ENCODE results near the gene TCEA2. TPM values are rescaled to one million over a fixed set of nuclear protein-coding genes. Genes with fewer than 3 reads are reported as not detected.

Gene TCEA2
- polyA plus RNA-seq, 1 donor: 32.6 TPM

GRCh38 chr20:64104667-64105451 lies 41.9 kb downstream of the TCEA2 start:
- no peaks in the 10 kb centered on the region for H3K36me3 ChIP-seq (ENCODE audit: control insufficient read depth, insufficient read depth, low read length)
- no peak overlapping the region for H3K4me3 ChIP-seq (ENCODE audit: low read length)
- H3K27ac ChIP-seq (ENCODE audit: low read length): no peak overlapping the region
- DNase-seq: no peak
- WGBS (ENCODE audit: insufficient coverage, low lambda C conversion rate): no CpG with 5 or more reads among the region's 25 CpGs
- H3K9me3 ChIP-seq (ENCODE audit: control insufficient read depth, low read depth, low read length): no peaks in the 10 kb centered on the region
- H3K27me3 ChIP-seq (ENCODE audit: control insufficient read depth, insufficient read depth, low read length): peaks cover 51% of the 10 kb centered on the region
- H3K4me1 ChIP-seq (ENCODE audit: control insufficient read depth, insufficient read depth, low read length): no peaks in the 10 kb centered on the region

- no CpG with 5 or more reads among the region's 39 CpGs for WGBS (ENCODE audit: insufficient coverage, low lambda C conversion rate)
- no peak for DNase-seq
- H3K27me3 ChIP-seq (ENCODE audit: control insufficient read depth, insufficient read depth, low read length): peaks cover 41% of the 10 kb centered on the region
Observed at GRCh38 chr20:64105846-64106434, 42.9 kb downstream of the TCEA2 start.

GRCh38 chr20:64106435-64106961 lies 43.5 kb downstream of the TCEA2 start:
- peaks cover 36% of the 10 kb centered on the region for H3K27me3 ChIP-seq (ENCODE audit: control insufficient read depth, insufficient read depth, low read length)
- no peaks in the 10 kb centered on the region for H3K9me3 ChIP-seq (ENCODE audit: control insufficient read depth, low read depth, low read length)
- no peaks in the 10 kb centered on the region for H3K4me1 ChIP-seq (ENCODE audit: control insufficient read depth, insufficient read depth, low read length)
- H3K4me3 ChIP-seq (ENCODE audit: low read length): no peak overlapping the region
- H3K27ac ChIP-seq (ENCODE audit: low read length): no peak overlapping the region
- DNase-seq: no peak
- 80% methylated on average over 1 of the region's 28 CpGs for WGBS (ENCODE audit: insufficient coverage, low lambda C conversion rate)
- no peaks in the 10 kb centered on the region for H3K36me3 ChIP-seq (ENCODE audit: control insufficient read depth, insufficient read depth, low read length)

More at GRCh38 chr20:64105846-64106434, 42.9 kb downstream of the TCEA2 start:
- Histone ChIP-seq H3K4me1 (ENCODE audit: control insufficient read depth, insufficient read depth, low read length) (no peaks in the 10 kb centered on the region), H3K9me3 (ENCODE audit: control insufficient read depth, low read depth, low read length) (no peaks in the 10 kb centered on the region), H3K4me3 (ENCODE audit: low read length) (no peak overlapping the region), H3K36me3 (ENCODE audit: control insufficient read depth, insufficient read depth, low read length) (no peaks in the 10 kb centered on the region), H3K27ac (ENCODE audit: low read length) (no peak overlapping the region)

GRCh38 chr20:64106981-64107735 lies 44.2 kb downstream of the TCEA2 start, which contains the start of gene NPBWR2:
NPBWR2 (minus strand) TSS chr20:64107565; CDS start chr20:64106831, 734 bp downstream.
- Histone ChIP-seq H3K27ac (ENCODE audit: low read length) (no peak within 1 kb of the TSS), H3K27me3 (ENCODE audit: control insufficient read depth, insufficient read depth, low read length) (peaks cover 29% of the 10 kb centered on the region), H3K4me3 (ENCODE audit: low read length) (no peak within 1 kb of the TSS), H3K9me3 (ENCODE audit: control insufficient read depth, low read depth, low read length) (no peaks in the 10 kb centered on the region), H3K4me1 (ENCODE audit: control insufficient read depth, insufficient read depth, low read length) (no peaks in the 10 kb centered on the region), H3K36me3 (ENCODE audit: control insufficient read depth, insufficient read depth, low read length) (no peaks in the 10 kb centered on the region)
- no CpG with 5 or more reads among the region's 22 CpGs for WGBS (ENCODE audit: insufficient coverage, low lambda C conversion rate)
- no peak for DNase-seq

- Histone ChIP-seq H3K9me3 (ENCODE audit: control insufficient read depth, low read depth, low read length) (no peaks in the 10 kb centered on the region), H3K27me3 (ENCODE audit: control insufficient read depth, insufficient read depth, low read length) (peaks cover 22% of the 10 kb centered on the region), H3K36me3 (ENCODE audit: control insufficient read depth, insufficient read depth, low read length) (no peaks in the 10 kb centered on the region), H3K4me1 (ENCODE audit: control insufficient read depth, insufficient read depth, low read length) (no peaks in the 10 kb centered on the region), H3K4me3 (ENCODE audit: low read length) (no peak overlapping the region), H3K27ac (ENCODE audit: low read length) (no peak overlapping the region)
- DNase-seq: no peak
- no CpG with 5 or more reads among the region's 19 CpGs for WGBS (ENCODE audit: insufficient coverage, low lambda C conversion rate)
Observed at GRCh38 chr20:64107736-64108457, 44.9 kb downstream of the TCEA2 start.

GRCh38 chr20:64108731-64109681 lies 46.0 kb downstream of the TCEA2 start:
- Histone ChIP-seq H3K36me3 (ENCODE audit: control insufficient read depth, insufficient read depth, low read length) (no peaks in the 10 kb centered on the region), H3K4me3 (ENCODE audit: low read length) (no peak overlapping the region), H3K27me3 (ENCODE audit: control insufficient read depth, insufficient read depth, low read length) (peaks cover 11% of the 10 kb centered on the region), H3K9me3 (ENCODE audit: control insufficient read depth, low read depth, low read length) (no peaks in the 10 kb centered on the region), H3K4me1 (ENCODE audit: control insufficient read depth, insufficient read depth, low read length) (no peaks in the 10 kb centered on the region), H3K27ac (ENCODE audit: low read length) (no peak overlapping the region)
- no CpG with 5 or more reads among the region's 26 CpGs for WGBS (ENCODE audit: insufficient coverage, low lambda C conversion rate)
- DNase-seq: no peak

GRCh38 chr20:64109831-64110391 lies 46.9 kb downstream of the TCEA2 start:
- no peaks in the 10 kb centered on the region for H3K4me1 ChIP-seq (ENCODE audit: control insufficient read depth, insufficient read depth, low read length)
- H3K36me3 ChIP-seq (ENCODE audit: control insufficient read depth, insufficient read depth, low read length): no peaks in the 10 kb centered on the region
- DNase-seq: no peak
- H3K9me3 ChIP-seq (ENCODE audit: control insufficient read depth, low read depth, low read length): no peaks in the 10 kb centered on the region
- no CpG with 5 or more reads among the region's 16 CpGs for WGBS (ENCODE audit: insufficient coverage, low lambda C conversion rate)
- no peak overlapping the region for H3K4me3 ChIP-seq (ENCODE audit: low read length)
- H3K27ac ChIP-seq (ENCODE audit: low read length): no peak overlapping the region
- H3K27me3 ChIP-seq (ENCODE audit: control insufficient read depth, insufficient read depth, low read length): peaks cover 8% of the 10 kb centered on the region

- WGBS (ENCODE audit: insufficient coverage, low lambda C conversion rate): no CpG with 5 or more reads among the region's 10 CpGs
- H3K9me3 ChIP-seq (ENCODE audit: control insufficient read depth, low read depth, low read length): no peaks in the 10 kb centered on the region
- no peaks in the 10 kb centered on the region for H3K36me3 ChIP-seq (ENCODE audit: control insufficient read depth, insufficient read depth, low read length)
- no peaks in the 10 kb centered on the region for H3K4me1 ChIP-seq (ENCODE audit: control insufficient read depth, insufficient read depth, low read length)
- no peak overlapping the region for H3K4me3 ChIP-seq (ENCODE audit: low read length)
- peaks cover 8% of the 10 kb centered on the region for H3K27me3 ChIP-seq (ENCODE audit: control insufficient read depth, insufficient read depth, low read length)
- DNase-seq: no peak
- H3K27ac ChIP-seq (ENCODE audit: low read length): no peak overlapping the region
Observed at GRCh38 chr20:64110411-64111068, 47.5 kb downstream of the TCEA2 start.
